Measurements from ENCODE around the gene RNF215. TPM values are rescaled to one million over a fixed set of nuclear protein-coding genes. Genes with fewer than 3 reads are reported as not detected.
"Not testable (repeated sequence)": the region's sequence is repeated elsewhere in the genome, so short reads cannot be mapped to it uniquely, and the experiment has no call there.

Gene RNF215
- total RNA-seq, 1 donor from 2014 or later = 9.3 TPM

DNA sequence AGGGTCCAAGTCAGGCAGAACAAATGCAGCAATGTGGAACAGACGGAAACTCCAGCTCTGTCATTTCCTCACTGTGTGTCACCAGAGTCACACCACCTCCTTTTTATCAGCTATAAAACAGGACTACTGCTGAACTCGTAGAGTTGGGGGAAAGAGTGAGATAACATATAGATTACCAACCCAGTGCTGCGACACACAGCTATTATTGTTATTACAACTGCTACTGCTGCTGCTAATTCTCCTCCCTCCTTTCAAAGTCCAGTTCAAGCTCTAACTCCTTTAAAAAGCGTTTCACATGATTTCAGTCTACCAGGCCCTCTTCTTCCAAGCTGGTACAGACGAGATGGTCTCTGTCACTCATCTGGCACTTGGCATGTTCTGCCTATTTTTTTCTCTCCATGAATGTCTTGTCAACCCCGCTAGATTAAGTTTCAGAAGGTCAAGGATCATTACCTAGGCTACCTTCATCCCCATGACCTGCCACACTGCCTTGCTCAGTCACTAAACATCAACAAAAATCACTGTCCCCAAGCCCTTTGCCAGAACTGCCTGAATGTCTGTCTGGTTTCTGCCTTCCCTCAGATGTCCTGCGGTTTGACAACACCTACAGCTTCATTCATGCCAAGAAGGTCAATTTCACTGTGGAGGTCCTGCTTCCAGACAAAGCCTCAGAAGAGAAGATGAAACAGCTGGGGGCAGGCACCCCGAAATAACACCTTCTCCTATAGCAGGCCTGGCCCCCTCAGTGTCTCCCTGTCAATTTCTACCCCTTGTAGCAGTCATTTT is 34.7 kb upstream of the RNF215 start:
- intact Hi-C loops (cut with micrococcal nuclease) = loop anchor here (5.0 kb wide), 1 partner anchor 115 kb away; no protein-coding TSS in a partner anchor

DNA sequence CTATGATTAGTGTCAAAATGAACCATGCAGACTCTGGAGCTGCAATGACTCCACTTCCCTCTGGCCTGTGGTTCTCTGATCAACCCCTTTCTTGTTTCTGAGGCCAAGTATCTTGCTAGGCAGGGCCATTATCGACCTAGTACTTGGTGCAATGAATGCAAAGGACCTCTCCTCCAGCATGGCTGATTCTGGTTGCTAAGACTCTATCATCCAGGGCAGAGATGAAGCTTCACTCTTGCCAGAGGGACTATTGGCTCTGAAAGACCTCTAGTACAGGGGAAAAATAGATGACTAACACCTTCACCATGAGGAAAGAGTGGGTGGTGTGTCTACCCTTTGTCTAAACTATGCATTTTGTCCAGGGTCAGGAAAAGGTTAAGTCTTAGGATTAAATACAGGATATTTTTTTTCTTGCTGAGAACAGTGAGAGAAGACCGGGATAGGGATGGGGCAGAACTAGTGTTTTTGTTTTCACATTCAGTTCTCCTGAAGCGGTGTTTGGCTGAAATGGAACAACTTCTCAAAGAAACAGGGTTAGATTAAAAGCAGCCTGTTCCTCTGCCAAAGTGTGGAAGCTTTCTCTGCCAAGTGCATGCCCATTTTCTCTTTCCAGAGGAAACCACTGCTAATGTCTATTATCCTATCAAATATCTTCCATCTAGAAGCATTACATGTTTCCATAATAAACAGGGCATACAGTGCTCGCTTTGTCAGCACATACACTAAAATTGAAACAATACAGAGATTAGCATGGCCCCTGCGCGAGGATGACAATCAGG is 33.3 kb upstream of the RNF215 start:
- intact Hi-C loops (cut with micrococcal nuclease) = loop anchor here (5.0 kb wide), 1 partner anchor 113 kb away; no protein-coding TSS in a partner anchor

DNA sequence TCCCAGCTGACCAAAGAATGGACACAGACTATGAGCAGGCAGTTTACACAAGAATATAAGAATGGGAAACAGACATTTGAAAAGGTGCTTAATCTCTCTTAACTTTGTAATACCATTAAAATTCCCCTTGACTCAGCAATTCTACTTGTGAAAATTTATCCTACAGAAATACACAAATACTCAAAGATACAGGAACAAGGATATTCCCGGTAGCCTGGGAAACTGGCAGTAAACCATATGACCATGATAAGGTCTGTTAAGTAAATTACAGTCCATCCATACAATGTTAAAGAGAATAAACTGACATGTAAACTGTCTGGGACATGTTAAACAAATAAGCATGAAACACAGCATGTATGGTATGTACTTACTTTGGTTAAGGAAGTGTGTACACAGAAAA is 29.6 kb upstream of the RNF215 start:
- intact Hi-C loops (cut with micrococcal nuclease) = no loop called here

DNA sequence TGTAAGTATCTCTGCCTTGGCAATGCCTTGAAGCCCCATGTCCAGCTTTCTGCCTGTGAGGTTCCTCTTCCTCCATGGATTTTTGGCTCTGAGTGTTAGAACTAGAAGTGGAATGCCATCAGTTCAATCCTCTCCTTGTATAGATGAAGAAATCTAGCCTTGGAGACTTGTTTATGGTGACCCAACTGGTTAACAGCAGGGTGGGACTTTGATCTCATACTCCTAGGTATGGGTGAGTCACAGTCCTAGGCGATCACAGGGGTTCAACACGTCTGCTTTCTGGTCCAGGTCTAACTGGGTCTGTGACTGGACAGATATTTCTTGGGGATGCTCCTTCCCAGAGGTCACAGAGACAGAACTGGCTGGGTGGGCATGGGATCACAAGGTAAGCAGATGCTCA is 29.2 kb upstream of the RNF215 start:
- intact Hi-C loops (cut with micrococcal nuclease) = no loop called here

DNA sequence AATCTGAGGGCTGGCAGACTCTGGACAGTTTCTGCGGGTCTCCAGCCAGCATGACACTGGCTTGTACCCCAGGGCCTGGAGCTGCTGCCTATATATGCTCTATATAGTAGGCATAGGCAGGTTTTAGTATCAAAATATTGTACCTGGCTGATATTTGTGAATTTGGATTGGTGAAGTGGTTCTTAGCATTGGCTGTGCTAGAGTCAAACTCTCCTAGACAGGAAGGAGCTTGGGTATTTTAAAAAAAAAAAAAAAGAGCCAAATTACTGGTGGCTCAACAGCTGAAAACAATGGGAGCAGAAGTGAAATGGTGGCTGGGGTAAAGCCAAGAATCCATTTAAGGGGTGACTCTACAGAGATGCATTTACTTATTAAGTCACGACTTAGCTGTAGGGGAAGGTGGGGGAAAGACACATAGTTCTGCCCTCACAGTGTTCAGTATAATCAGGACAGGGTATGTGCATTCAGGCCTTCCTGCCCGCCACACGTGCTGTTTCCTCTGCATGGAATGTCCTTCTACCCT is 27.4 kb upstream of the RNF215 start:
- intact Hi-C loops (cut with micrococcal nuclease) = no loop called here

DNA sequence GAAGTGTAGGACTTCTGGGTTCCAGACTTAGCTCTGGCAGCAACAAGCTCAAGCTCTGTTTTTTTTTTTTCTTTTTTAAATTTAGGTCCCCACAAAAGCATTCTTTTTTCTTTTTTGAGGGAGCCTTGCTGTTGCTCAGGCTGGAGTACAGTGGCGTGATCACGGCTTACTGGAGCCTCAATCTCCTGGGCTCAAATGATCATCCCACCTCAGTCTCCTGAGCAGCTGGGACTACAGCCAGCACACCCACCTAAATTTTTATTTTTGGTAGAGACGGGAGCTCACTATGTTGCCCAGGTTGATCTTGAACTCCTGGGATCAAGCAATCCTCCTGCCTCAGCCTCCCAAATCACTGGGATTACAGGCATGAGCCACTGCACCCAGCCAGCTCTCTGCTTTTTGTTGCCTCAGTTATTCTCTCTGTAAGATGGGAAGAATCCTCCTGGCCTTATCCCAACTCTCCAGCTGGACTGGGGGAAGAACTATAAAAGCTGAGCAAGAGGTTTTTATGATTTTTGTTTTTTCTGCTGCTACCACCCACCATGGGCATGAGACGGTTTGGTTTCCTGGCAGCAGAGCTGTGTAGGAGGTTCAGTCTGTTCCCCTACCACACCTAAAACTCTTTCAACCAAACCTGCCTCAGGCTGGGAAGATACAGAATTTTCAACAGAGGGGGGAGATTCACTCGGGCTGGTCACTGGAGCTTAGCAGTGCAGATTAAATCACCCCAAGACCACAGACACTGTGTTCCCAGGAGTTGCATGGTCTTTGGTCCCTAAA is 26.7 kb upstream of the RNF215 start:
- intact Hi-C loops (cut with micrococcal nuclease) = no loop called here

DNA sequence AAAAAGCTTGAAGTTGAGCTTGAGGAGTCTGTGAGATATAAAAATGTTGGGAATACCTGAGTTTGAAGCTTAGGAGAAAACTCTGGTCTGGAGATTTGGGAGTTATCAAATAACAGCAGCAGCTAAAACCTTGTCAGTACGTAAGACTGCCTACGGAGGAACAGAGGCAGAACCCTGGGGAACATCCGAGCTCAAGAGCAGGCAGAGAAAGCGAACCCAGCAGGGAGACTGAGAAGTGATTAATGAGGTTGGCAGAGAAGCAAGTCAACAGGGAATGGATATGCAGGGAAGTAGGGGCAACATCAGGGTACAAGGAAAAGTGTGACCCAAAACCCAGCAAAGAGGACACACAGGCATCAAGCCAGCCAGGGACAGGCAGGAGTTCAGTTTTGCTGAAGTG is 25.8 kb upstream of the RNF215 start:
- intact Hi-C loops (cut with micrococcal nuclease) = no loop called here

DNA sequence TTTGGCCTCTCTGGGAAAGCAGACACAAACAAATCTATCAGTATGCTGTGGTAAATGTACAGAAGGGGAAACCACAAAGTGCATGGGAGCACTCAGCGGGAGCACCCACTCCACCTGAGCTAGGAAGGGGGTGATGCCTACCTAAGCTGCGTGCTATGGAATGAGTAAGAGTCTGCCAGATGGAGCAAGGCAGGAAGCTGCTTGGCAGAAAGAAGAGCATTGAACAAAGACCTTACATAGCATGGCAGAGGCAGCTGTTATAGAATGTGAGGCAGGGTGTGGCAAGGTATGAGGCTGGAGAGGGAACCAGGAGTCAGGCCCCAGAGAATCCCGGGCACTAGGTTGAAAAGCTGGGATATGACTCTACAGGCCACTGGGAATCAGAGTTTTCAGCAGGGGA is 24.6 kb upstream of the RNF215 start:
- intact Hi-C loops (cut with micrococcal nuclease) = no loop called here

DNA sequence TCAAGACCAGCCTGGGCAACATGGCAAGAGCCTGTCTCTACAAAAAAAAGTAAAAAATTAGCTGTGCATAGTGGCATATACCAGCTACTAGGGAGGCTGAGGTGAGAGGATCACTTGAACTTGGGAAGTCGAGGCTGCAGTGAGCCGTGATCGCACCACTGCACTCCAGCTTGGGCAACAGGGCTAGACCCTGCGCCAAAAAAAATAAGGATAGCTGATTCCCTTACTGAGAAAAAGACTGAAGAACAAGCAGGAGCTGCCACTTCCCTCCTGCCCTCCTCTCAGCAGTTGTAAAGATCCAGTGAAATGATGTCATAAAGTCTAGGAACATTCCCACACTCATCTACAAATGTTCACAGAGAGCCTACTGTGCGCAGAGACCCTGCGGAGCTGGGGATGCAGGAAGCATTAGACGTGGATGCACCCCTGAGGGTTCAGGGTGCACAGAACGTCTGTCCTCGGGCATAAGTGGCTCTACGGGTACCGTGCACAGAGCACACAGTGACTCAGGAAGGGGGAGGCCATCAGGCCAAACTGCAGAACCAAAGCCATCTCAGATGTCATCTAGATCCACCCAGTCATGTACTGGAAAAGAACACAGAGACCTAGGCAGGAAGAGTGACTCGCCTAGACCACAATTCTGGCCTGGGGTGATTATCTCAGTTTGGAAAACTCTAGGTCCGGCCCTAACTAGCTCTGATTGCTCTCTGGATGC is 21.3 kb upstream of the RNF215 start:
- intact Hi-C loops (cut with micrococcal nuclease) = no loop called here

DNA sequence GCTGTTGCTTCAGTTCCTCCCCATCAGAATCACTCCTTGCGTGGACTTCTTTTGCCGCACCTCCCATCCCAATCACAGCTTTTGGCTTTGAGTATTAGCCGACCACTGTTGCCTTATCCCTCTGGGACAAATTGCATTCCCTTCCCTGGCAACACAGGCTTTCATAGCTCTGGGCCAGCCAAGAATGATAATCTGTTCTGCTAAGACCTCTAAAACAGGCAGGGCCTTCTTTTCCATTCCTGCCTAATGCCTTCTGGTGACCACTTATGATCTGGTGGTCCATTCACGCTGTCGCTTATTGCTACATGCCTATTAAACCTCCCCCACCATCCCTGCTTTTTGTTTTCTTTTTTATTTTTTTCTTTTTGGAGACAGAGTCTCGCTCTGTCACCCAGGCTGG is 19.2 kb upstream of the RNF215 start:
- intact Hi-C loops (cut with micrococcal nuclease) = no loop called here

DNA sequence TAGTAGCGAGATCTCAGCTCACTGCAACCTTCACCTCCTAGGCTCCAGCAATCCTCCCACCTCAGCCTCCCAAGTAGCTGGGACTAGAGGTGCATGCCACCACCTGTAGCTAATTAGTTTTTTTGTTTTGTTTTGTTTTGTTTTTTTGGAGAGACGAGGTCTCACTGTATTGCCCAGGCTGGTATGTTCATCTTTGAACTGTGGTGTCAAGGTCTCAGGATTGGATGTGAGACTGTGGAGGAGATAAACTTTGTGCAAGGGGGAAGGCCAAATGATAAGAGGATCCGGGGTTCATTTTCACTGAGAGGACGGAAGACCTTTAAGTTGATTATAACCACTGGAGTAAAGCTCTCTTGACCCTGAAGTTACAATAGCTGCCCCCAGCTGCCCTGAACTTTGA is 18.5 kb upstream of the RNF215 start:
- intact Hi-C loops (cut with micrococcal nuclease) = no loop called here

DNA sequence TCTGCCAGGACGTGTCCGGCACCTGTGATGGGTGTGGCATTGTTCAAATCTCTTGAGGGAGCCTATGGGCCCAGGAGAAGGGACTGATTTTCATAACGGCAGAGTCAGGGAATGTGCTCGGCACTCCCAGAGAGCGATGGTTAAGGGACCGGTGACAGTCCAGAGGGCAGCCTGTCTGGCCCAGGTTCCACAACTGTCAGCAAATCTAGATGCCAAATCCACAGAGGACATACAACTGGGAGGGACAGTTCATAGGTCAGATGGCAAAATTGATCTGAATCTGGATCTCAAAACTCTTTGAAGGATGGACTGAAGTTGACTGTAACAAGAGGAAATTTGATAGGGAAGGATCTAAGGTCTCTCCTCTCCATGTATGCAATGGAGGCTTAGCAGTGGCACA is 17.1 kb upstream of the RNF215 start:
- intact Hi-C loops (cut with micrococcal nuclease) = no loop called here

DNA sequence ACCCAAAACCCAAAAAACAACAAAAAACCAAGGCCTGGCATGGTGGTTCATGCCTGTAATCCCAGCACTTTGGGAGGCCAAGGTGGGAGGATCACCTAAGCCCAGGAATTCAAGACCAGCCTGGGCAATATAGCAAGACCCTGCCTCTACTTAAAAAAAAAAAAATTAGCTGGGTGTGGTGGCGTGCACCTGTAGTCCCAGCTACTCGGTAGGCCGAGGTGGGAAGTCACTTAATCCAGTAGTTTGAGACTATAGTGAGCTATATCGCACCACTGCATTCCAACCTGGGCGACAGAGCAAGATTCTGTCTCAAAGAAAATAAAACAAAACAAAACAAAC is 15.5 kb upstream of the RNF215 start:
- intact Hi-C loops (cut with micrococcal nuclease) = not testable (repeated sequence)

DNA sequence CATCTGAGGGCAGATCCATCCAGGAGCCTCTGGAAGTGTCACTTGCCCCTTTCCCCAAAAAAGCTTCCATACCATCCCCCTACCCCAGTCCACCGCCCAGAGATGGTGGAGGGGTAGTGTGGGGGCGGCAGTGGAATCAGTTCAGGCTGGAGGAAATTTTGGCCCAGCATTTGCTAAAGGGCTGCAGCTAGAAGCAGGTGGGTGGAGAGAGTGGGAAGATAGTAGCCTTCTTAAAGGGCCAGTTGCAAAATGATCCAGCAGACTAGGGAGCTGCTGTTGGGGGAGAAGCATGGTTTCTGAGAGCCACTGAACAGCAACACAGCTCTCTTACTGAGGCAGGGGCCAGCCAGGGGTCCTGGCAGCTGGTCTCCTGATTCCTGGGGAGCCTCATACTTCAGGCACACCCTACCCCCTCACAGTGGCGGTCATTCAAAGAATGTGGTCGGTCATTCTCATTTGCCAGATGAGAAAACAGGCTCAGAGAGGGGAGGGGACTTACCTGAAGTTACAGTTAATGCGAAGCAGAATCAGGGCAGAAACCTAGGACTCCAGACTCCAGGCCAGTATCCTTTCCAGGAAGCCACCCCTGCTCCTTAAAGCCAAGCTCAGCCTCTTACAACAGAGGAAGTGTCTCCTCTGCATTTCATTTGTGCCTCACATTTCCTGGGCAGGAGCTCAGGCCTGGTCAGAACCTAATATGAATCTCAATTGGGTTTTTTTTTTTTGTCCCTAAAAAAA is 15.0 kb upstream of the RNF215 start:
- intact Hi-C loops (cut with micrococcal nuclease) = no loop called here

DNA sequence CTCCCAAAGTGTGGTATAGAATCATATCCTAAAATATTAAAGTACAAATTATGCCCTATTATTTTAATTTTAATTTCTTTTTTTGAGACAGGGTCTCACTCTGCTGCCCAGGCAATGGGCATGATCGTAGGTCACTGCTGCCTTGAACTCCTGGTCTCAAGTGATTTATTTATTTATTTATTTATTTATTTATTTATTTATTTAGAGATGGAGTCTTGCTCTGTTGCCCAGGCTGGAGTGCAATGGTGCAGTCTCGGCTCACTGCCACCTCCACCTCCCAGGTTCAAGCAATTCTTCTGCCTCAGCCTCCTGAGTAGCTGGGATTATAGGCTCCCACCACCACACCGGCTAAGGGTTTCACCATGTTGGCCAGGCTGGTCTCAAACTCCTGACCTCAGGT is 13.8 kb upstream of the RNF215 start:
- intact Hi-C loops (cut with micrococcal nuclease) = not testable (repeated sequence)

DNA sequence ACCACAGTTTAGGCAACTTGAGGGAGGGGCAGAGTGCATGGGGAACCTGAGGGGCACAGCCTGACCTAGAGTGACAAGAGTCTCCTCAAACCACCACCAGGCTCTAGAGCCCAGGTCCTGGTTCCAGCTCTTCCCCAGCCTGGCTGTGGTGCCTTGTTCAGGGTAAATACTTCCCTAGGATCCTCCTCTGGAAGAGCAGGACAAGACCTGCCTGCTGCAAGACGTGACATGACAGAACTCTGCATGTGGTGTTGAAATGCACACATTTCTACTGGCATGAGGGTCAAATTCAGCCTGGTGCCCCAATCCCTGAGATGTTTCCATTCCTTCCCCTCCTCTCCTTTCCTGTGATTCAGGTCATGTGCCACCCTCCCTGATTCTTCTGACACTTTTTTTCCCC is 12.9 kb upstream of the RNF215 start:
- intact Hi-C loops (cut with micrococcal nuclease) = no loop called here

DNA sequence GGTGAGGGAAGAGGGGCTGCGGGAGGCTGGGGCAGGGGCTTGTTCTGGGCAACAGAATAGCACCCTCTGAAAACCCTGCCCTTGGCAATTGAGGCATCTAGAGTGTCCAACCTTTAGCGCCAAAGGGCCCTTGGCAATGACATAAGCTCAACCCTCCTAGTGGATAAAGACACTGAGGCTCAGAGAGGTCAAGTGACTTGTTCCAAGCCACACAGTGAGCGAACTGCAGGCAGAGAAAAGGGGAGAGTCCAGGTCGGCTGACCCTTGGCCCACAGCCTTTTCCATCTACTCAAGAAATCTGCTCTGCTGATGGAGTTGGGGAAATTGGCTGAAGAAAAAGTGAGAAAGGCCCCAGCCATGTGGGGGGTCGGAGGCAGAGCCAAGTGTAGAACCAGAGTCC is 12.5 kb upstream of the RNF215 start:
- intact Hi-C loops (cut with micrococcal nuclease) = no loop called here

DNA sequence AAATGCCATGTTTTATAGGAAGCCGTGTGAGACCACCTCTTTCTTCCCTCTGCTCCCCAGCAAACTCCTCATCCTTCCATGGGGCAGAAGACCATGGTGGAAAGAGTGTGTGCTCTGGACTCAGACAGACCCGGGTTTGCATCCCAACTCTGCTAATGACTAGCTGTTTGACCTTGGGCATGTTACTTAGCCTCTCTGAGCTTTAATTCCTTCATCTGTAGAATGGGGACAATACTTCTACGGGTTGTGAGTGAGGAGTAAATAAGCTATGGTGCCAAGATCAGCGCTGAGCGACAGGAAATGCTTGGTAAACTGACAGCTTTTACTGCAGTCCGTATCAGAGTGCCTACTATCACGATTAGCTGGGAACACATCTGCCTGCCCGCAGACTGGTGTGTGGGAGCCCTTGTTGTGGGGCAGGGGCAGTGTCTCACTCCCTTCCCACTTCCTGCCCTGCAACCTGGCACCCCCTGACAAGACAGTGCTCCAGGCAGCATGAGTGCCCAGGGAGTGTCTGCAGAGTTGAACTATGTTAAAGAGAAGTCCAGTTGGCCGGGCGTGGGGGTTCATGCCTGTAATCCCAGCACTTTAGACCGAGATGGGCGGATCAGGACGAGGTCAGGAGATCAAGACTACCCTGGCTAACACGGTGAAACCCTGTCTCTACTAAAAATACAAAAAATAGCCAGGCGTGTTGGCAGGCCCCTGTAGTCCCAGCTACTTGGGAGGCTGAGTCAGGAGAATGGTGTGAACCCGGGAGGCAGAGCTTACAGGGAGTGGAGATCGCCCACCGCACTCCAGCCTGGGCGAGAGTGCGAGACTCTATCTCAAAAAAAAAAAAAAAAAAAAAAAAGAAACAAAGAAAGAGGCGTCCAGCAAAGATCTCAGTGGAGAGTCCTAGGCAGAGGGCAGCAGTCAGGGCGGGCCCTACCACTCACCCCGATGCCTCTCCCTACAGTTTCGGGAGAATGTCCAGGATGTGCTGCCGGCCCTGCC is 11.8 kb upstream of the RNF215 start:
- intact Hi-C loops (cut with micrococcal nuclease) = no loop called here
